Measurements from ENCODE around the gene CYBC1.

Gene CYBC1

GRCh38 chr17:82496529-82497434 is 46.2 kb upstream of the CYBC1 start (continued):
- TF ChIP-seq ZNF704 (tag by site-specific recombination; IDR thresholded peaks at IDR 0.05) (no peak), PRDM4 (tag by site-specific recombination; IDR thresholded peaks at IDR 0.05) (no peak), ZNF777 (tag by site-specific recombination; IDR thresholded peaks at IDR 0.05; ENCODE audit: borderline replicate concordance) (no peak), PRDM2 (tag by site-specific recombination; IDR thresholded peaks at IDR 0.05; ENCODE audit: borderline replicate concordance) (peak; percentile 80; the same call in 1 of the 2 replicates), ZNF112 (tag by site-specific recombination; IDR thresholded peaks at IDR 0.05) (no peak), ZNF510 (tag by site-specific recombination; IDR thresholded peaks at IDR 0.05; ENCODE audit: insufficient replicate concordance) (no peak), ZNF629 (tag by site-specific recombination; IDR thresholded peaks at IDR 0.05) (no peak), BCL6B (tag by site-specific recombination; IDR thresholded peaks at IDR 0.05) (no peak), ZNF394 (tag by site-specific recombination; IDR thresholded peaks at IDR 0.05; ENCODE audit: borderline replicate concordance) (no peak), ZNF639 (tag by site-specific recombination; IDR thresholded peaks at IDR 0.05) (no peak), ZNF2 (tag by site-specific recombination; IDR thresholded peaks at IDR 0.05) (no peak), ZSCAN4 (tag by site-specific recombination; IDR thresholded peaks at IDR 0.05) (no peak), ZNF274 (IDR thresholded peaks at IDR 0.05; ENCODE audit: low read length) (no peak), ZNF274 (tag by site-specific recombination; IDR thresholded peaks at IDR 0.05; ENCODE audit: borderline replicate concordance) (no peak), ZSCAN5A (tag by site-specific recombination; IDR thresholded peaks at IDR 0.05) (0 out of 2 replicates have a peak, but pooled peaks have one; percentile 10), GLIS2 (tag by site-specific recombination; IDR thresholded peaks at IDR 0.05) (peak; percentile 66; the same call in 1 of the 2 replicates), ZNF610 (tag by site-specific recombination; IDR thresholded peaks at IDR 0.05; ENCODE audit: borderline replicate concordance) (peak; percentile 78), BCL11A (tag by site-specific recombination; IDR thresholded peaks at IDR 0.05; ENCODE audit: low read depth) (no peak; the same call in 1 of the 2 replicates)
